Measurements from ENCODE around the gene CFAP99. TPM values are rescaled to one million over a fixed set of nuclear protein-coding genes. Genes with fewer than 3 reads are reported as not detected.

The CFAP99 gene
- total RNA-seq, 4 donors from 2014 or later = 0.21 to 0.46 TPM; not detected in 2

DNA sequence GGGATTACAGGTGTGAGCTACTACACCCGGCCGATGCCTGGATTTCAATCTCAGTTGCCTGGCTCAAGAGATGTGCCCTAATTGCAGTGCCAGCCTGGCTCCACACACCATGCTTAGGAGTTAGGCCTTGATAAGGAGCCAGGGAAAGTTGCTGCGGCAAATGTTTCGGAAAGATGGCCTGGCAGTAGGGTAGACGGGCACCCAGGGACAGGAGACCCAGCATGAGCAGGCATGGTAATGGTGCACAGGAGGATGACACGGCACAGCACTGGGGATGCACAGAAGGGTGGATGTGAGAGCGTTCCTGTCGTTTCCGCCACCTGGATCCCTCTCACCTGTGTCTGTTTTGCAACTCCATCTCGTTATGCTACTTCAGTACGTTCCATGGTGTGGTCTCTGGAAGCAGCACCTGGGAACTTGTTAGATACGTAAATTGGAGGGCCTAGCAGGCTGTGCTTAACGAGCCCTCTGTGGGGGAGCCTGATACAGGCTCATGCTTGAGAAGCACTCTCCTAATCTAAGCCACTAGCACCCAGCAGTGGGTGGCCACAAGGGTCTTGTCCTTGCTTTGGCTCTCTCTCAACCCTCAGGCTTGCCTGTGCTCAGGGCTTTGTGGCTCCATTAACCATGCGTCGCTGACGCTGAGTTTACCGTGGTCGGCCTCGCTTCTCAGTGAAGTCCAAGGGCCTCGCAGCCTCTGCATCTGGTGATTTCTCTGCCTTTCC is 70.5 kb downstream of the CFAP99 start:
- Histone ChIP-seq H3K27ac (no peak overlapping the region), H3K4me1 (no peaks in the 10 kb centered on the region), H3K9me3 (no peaks in the 10 kb centered on the region), H3K36me3 (no peaks in the 10 kb centered on the region), H3K4me3 (no peak overlapping the region), H3K27me3 (no peaks in the 10 kb centered on the region)
- intact Hi-C loops (cut with DNase I; ENCODE audit: low total_unique reads) = no loop called here
- DNase-seq = no peak
- no peak for TF ChIP-seq CTCF (IDR thresholded peaks at IDR 0.05)
- TF ChIP-seq POLR2A (IDR thresholded peaks at IDR 0.05) = no peak

DNA sequence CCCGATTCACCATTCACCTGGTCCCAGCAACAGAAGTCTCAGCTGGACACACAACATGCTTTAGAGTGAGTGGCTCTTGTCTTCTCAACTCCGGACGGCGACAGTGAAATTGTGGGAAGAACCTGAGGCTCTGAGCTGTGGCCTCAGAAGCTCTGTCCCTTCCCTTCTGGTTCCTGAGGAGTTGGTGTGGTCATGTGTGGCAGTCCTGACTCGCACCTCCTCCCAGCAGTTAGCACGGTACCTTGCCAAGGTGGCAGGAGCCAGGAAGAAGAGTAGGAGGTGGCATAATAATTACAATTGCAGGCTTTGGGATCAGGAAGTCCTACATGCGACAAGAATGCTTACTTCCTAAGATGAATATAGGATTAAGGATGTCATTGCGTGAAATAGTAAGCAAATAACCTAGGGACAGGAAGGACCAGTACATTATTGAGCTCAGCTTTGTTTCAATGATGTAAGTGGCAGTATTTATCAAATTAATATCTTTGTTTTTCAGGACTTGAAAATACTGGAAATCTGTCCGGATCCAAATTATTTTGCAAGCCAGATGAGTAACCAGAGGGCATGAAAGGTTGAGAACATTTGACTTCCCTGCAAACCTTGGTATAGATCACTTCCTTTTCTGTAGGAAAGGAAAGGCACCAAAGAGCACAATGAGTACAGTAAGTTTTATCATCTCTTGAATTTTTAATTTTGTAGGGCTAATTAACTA is 71.2 kb downstream of the CFAP99 start:
- Histone ChIP-seq H3K9me3 (no peaks in the 10 kb centered on the region), H3K4me3 (no peak overlapping the region), H3K27me3 (no peaks in the 10 kb centered on the region), H3K36me3 (no peaks in the 10 kb centered on the region), H3K27ac (no peak overlapping the region), H3K4me1 (no peaks in the 10 kb centered on the region)
- intact Hi-C loops (cut with DNase I; ENCODE audit: low total_unique reads) = no loop called here
- DNase-seq = no peak
- TF ChIP-seq CTCF (IDR thresholded peaks at IDR 0.05) = no peak
- no peak for TF ChIP-seq POLR2A (IDR thresholded peaks at IDR 0.05)

DNA sequence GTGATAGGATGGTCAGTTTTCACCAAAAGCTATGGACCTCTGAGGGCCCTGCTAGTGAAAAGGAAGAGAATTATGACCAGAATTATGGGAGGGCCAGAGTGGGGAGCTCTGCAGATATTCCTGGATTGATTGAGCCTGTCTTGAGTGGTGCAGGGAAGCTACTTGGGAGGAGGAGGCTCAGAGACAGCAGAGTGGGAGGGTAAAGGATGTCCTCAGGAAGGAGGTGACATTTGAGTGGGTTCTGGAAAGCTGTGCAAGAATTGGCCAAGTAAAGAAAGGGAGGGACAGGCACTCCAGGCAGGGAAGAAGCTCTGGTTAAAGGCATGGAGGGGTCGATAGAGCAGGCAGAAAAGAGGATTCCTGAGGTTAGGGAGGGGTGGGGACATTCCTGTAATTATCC is 74.2 kb downstream of the CFAP99 start:
- TF ChIP-seq POLR2A (IDR thresholded peaks at IDR 0.05) = no peak
- no peak for TF ChIP-seq CTCF (IDR thresholded peaks at IDR 0.05)
- no peak for DNase-seq
- Histone ChIP-seq H3K36me3 (no peaks in the 10 kb centered on the region), H3K9me3 (no peaks in the 10 kb centered on the region), H3K4me3 (no peak overlapping the region), H3K4me1 (no peaks in the 10 kb centered on the region), H3K27me3 (no peaks in the 10 kb centered on the region), H3K27ac (no peak overlapping the region)
- intact Hi-C loops (cut with DNase I; ENCODE audit: low total_unique reads) = no loop called here

DNA sequence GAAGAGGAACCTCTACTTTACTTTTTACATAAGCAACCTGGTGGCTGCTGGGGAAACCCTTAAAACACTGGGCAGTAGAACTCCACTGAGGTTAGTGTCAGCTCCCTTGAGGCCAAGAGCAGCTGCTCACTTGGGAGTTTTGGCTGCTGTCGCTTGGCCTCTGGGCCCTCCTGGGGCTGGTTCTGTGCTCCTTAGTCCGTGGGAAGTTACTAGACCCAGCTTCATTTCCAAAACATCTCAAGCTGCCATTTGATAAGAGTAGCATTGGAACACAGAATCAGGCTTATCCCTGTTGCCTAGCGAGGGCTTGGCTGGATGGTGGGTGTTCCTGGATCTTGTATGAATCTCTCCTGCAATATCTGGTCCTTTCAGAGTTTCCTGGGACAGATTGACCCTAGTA is 76.2 kb downstream of the CFAP99 start:
- Histone ChIP-seq H3K27ac (no peak overlapping the region), H3K27me3 (no peaks in the 10 kb centered on the region), H3K4me1 (no peaks in the 10 kb centered on the region), H3K4me3 (no peak overlapping the region), H3K36me3 (no peaks in the 10 kb centered on the region), H3K9me3 (no peaks in the 10 kb centered on the region)
- TF ChIP-seq POLR2A (IDR thresholded peaks at IDR 0.05) (no peak), CTCF (IDR thresholded peaks at IDR 0.05) (no peak)
- intact Hi-C loops (cut with DNase I; ENCODE audit: low total_unique reads) = no loop called here
- no peak for DNase-seq

DNA sequence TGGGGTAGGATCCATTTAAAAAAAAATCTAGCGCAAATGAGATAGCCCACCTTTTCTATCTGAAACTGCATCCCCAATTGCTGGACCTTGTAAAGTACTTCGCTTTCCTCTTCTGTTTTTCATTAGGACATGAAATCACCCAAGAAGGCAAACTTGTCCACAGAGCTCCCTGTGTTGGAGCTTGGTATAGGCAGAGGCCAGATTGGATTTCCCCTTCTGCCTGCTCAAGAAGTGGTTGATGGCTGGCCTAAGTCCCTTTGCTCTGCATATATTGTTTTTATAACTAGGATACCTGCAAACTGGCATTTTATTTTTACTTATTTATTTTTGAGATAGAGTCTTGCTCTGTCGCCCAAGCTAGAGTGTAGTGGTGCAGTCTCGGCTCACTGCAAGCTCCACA is 78.6 kb downstream of the CFAP99 start:
- H3K36me3 ChIP-seq = no peaks in the 10 kb centered on the region
- H3K27ac ChIP-seq = no peak overlapping the region
- DNase-seq = no peak

More for the DNA sequence above, 78.6 kb downstream of the CFAP99 start:
- Histone ChIP-seq H3K4me3 (no peak overlapping the region), H3K4me1 (no peaks in the 10 kb centered on the region), H3K9me3 (no peaks in the 10 kb centered on the region), H3K27me3 (no peaks in the 10 kb centered on the region)
- intact Hi-C loops (cut with DNase I; ENCODE audit: low total_unique reads) = no loop called here
- no peak for TF ChIP-seq POLR2A (IDR thresholded peaks at IDR 0.05)
- no peak for TF ChIP-seq CTCF (IDR thresholded peaks at IDR 0.05)

All from uterus (tissue), 4 donors.